GM12891 (cell line): ENCODE data around the gene VWF.

Experiments used
- POLR2A ChIP-seq: IDR thresholded peaks from 2 replicates; pipeline ENCODE4 v1.6.1; 2011; ENCODE audit warnings: low read depth, low read length, control low read depth
- POLR2AphosphoS5 ChIP-seq: IDR thresholded peaks from 2 replicates; pipeline ENCODE4 v1.6.1; 2011; ENCODE audit warnings: low read depth, low read length, control low read depth
- TAF1 ChIP-seq: IDR thresholded peaks from 2 replicates; pipeline ENCODE4 v1.6.1; 2011; ENCODE audit warnings: low read depth, low read length, control low read depth

GRCh38 chr12:6093764-6094163 is 30.7 kb downstream of the VWF start:
- TF ChIP-seq POLR2AphosphoS5 (no peak), POLR2A (no peak), TAF1 (no peak)
